Effector memory CD8-positive, alpha-beta T cell (primary cell): ENCODE measurements around the gene DNAI2.
A peak's percentile ranks its signal among the peaks of the same experiment; 100 is the strongest.

Source experiments
- ATAC-seq: fragments of 150-1000 bp; cut with Tn5 transposase; replicated peaks from 2 replicates; pipeline ENCODE4 v1.10.0; 2021; ENCODE audit warnings: mild to moderate bottlenecking, moderate library complexity
- DNase-seq, 3 experiments: peaks; one replicate each; pipeline ENCODE4 v3.0.0; 2021
- H3K27ac Mint-ChIP-seq, 2 donors: one replicate each; pipeline ENCODE4 v1.8.0; 2022; ENCODE audit warnings: mild to moderate bottlenecking in 2 of 2, mixed read lengths in 2 of 2, moderate library complexity in 2 of 2
- H3K27me3 Mint-ChIP-seq, 2 donors: one replicate each; pipeline ENCODE4 v1.8.0; 2022; ENCODE audit warnings: mixed read lengths in 2 of 2
- H3K36me3 Mint-ChIP-seq: one replicate; pipeline ENCODE4 v1.8.0; 2022; ENCODE audit warnings: mild to moderate bottlenecking, moderate library complexity, mixed read lengths; ENCODE audit not compliant: insufficient read depth
- H3K4me1 Mint-ChIP-seq, 2 donors: one replicate each; pipeline ENCODE4 v1.8.0; 2022; ENCODE audit warnings: low read depth in 2 of 2, mixed read lengths in 2 of 2
- H3K4me3 Mint-ChIP-seq, 2 donors: one replicate each; pipeline ENCODE4 v1.8.0; 2022; ENCODE audit warnings: mild to moderate bottlenecking in 2 of 2, mixed read lengths in 2 of 2, moderate library complexity in 2 of 2
- H3K9me3 Mint-ChIP-seq, 2 donors: one replicate each; pipeline ENCODE4 v1.8.0; 2022; ENCODE audit warnings: mixed read lengths in 2 of 2

DNAI2 gene

DNA sequence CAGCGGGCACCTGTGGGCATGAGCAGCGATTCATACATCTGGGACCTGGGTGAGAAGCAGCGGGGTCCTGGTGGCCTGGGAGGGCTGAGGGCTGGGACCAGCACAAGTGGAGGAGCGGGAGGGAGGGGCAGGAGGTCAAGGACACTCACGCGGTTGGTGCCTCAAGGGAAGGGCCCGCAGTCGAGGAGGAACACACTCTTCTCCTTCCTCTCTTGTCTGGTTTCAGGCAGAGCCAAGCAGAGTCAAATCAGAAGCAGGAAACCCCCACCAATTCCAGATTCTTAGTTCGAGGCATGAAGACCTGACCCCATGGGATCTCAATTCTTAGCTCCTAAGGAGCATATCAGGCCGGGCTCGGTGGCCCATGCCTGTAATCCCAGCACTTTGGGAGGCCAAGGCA lies 15.7 kb downstream of the DNAI2 start:
- ATAC-seq (no peak), DNase-seq (no peak)
- H3K36me3 Mint-ChIP-seq, result no peaks in the 10 kb centered on the region
- H3K4me3 Mint-ChIP-seq, result no peak overlapping the region
- peak overlapping the region in 1 of 2 donors; percentile 81 for H3K27ac Mint-ChIP-seq
- H3K4me1 Mint-ChIP-seq, result peaks cover 20 to 26% of the 10 kb centered on the region in 2 donors
- no peaks in the 10 kb centered on the region for H3K9me3 Mint-ChIP-seq
- H3K27me3 Mint-ChIP-seq, result no peaks in the 10 kb centered on the region

DNA sequence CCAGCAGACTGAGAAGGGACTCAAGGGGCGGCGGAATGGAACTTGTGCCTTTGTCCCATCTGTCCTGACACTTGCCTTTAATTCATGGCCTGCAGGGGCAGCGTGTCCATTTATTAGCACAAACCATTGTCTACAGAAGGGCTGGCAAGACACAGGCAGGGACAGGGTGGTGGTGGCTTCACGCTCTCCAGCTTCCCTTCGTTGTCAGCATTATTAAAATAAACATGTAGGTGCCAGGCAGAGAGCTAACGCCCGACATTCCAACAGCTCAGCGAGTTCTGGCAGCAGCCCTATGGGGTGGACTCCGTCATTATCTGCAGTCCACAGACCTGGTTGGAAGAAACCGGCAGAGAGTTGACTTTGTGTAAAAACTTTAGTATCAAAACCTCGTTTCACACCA lies 16.3 kb downstream of the DNAI2 start:
- H3K4me3 Mint-ChIP-seq, result no peak overlapping the region
- H3K27ac Mint-ChIP-seq, result no peak overlapping the region
- H3K4me1 Mint-ChIP-seq, result peaks cover 16 to 21% of the 10 kb centered on the region in 2 donors
- H3K9me3 Mint-ChIP-seq, result no peaks in the 10 kb centered on the region
- H3K27me3 Mint-ChIP-seq, result no peaks in the 10 kb centered on the region
- no peaks in the 10 kb centered on the region for H3K36me3 Mint-ChIP-seq
- ATAC-seq (no peak), DNase-seq (no peak)

DNA sequence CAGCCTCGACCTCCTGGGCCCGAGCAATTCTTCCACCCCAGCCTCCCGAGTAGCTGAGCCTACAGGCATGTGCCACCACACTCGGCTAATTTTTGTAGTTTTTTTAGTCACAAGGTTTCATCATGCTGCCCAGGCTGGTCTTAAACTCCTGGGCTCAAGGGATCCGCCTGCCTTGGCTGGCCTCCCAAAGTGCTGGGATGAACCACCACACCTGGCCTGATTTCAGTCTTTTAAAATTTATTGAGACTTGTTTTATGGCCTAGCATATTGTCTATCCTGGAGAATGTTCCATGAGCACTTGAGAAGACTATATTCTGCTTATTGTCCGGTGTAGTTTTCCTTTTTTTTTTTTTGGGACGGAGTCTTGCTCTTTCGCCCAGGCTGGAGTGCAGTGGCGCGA lies 18.5 kb downstream of the DNAI2 start:
- Mint-ChIP-seq H3K4me3 (no peak overlapping the region), H3K27me3 (no peaks in the 10 kb centered on the region), H3K27ac (peak overlapping the region in 1 of 2 donors; percentile 82), H3K9me3 (no peaks in the 10 kb centered on the region), H3K36me3 (no peaks in the 10 kb centered on the region), H3K4me1 (peaks cover 20 to 21% of the 10 kb centered on the region in 2 donors)
- no peak for DNase-seq
- ATAC-seq, result no peak

DNA sequence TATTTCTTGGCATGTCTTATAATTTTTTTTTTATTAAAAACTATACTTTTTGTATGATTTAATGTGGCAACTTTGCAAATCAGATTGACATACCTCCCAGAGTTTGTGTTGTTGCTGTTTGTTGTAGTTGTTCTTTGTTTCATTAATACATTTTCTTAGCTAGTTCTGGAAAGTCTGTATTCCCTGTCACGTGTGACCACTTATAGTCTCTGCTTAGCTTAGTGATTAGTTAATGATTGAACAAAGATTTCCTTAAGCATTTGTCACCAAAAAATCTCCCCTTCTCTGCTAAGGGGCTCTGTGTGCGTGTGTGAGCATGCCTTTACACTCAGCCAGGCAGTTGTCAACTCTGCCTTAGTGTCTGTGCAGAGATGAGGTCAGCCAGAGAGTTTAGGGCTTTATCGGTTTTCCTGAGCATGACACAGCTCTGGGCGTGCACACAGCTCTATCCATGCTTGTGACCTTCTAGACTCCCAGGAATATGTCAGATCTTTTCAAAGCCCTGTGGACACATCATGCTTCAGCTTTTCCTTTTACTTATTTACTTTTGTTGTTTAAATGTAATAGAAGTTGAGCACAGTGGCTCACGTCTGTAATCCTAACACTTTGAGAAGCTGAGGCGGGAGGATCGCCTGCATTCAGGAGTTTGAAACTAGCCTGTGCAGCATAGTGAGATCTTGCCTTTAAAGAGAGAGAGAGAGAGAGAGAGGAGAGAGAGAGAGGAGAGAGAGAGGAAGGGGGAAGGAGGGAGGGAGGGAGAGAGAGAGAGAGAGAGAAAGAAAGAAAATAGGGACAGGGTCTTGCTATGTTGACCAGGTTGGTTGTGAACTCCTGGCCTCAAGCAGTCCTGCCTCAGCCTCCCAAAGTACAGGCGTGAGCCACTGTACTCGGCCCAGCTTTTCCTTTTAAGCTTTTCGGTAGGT lies 21.9 kb downstream of the DNAI2 start:
- Mint-ChIP-seq H3K9me3 (no peaks in the 10 kb centered on the region), H3K4me1 (peaks cover 8 to 13% of the 10 kb centered on the region in 2 donors), H3K4me3 (no peak overlapping the region), H3K27me3 (no peaks in the 10 kb centered on the region), H3K36me3 (no peaks in the 10 kb centered on the region), H3K27ac (peak overlapping the region in 1 of 2 donors; percentile 60)
- DNase-seq (no peak), ATAC-seq (no peak)

DNA sequence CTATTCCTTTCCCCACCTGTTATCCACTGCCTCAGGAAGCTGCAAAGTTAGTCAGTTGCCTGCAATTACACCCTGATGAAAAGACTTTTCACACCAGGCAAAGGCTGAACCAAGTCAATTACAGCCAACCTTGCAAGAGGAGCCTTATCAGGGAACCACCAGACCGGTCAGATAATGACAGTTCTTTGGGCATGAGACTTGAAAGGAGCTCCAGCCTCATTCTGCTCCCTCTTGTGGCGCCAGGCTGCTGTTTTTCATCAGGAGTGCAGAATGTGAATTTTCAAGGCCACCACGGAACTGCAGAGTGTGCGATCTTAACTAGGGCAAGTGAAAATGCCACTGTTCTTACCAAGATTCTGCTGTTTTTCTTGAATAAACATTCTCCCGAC lies 22.5 kb downstream of the DNAI2 start:
- H3K27ac Mint-ChIP-seq, result peak overlapping the region in 1 of 2 donors; percentile 60
- no peak overlapping the region for H3K4me3 Mint-ChIP-seq
- peaks cover 13 to 18% of the 10 kb centered on the region in 2 donors for H3K4me1 Mint-ChIP-seq
- DNase-seq (peak in 1 of 3 experiments; percentile 23), ATAC-seq (peak; percentile 57)
- no peaks in the 10 kb centered on the region for H3K9me3 Mint-ChIP-seq
- H3K27me3 Mint-ChIP-seq, result no peaks in the 10 kb centered on the region
- H3K36me3 Mint-ChIP-seq, result peaks cover 4% of the 10 kb centered on the region

DNA sequence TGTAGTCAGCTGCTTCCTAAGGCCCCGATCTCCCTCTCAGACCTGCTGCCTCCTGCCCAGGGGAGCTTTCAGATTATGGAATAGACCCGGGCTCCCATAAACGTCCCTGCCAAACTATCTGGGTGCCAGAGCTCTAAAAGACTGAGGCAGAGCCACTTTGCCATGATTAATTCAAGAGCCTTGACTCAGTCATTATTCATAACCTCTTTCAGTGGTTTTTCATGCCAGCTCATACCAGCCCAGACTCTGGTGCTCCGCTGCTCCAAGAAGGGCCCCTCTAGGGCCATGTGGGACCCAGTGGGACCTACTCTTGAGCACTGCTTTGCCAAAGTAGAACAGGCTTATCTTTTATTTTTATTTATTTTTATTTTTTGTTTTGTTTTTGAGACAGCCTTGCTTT lies 23.9 kb downstream of the DNAI2 start:
- Mint-ChIP-seq H3K4me1 (peaks cover 14 to 18% of the 10 kb centered on the region in 2 donors), H3K9me3 (no peaks in the 10 kb centered on the region), H3K27me3 (no peaks in the 10 kb centered on the region), H3K27ac (peak overlapping the region; percentile 60 to 90), H3K4me3 (no peak overlapping the region), H3K36me3 (peaks cover 4% of the 10 kb centered on the region)
- no peak for ATAC-seq
- no peak for DNase-seq

DNA sequence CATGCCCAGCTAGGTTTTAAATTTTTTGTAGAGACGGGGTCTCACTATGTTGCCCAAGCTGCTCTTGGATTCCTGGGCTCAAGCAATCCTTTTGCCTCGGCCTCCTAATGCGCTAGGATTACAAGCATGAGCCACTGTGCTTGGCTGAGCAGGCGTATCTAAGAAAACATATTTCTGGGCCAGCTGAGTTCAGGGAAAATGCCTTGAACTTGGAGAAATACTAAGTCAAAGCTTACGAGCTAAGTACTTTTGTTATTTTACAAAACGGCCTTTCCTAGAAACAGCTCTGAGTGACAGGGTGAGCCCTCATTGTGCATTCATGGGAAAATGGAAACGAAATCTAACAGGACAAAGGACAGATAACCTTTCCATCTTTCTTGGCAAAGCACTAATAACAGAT lies 24.7 kb downstream of the DNAI2 start:
- H3K4me3 Mint-ChIP-seq, result no peak overlapping the region
- peaks cover 4% of the 10 kb centered on the region for H3K36me3 Mint-ChIP-seq
- H3K9me3 Mint-ChIP-seq, result no peaks in the 10 kb centered on the region
- DNase-seq (no peak), ATAC-seq (no peak)
- peaks cover 14 to 18% of the 10 kb centered on the region in 2 donors for H3K4me1 Mint-ChIP-seq
- H3K27ac Mint-ChIP-seq, result no peak overlapping the region
- no peaks in the 10 kb centered on the region for H3K27me3 Mint-ChIP-seq

DNA sequence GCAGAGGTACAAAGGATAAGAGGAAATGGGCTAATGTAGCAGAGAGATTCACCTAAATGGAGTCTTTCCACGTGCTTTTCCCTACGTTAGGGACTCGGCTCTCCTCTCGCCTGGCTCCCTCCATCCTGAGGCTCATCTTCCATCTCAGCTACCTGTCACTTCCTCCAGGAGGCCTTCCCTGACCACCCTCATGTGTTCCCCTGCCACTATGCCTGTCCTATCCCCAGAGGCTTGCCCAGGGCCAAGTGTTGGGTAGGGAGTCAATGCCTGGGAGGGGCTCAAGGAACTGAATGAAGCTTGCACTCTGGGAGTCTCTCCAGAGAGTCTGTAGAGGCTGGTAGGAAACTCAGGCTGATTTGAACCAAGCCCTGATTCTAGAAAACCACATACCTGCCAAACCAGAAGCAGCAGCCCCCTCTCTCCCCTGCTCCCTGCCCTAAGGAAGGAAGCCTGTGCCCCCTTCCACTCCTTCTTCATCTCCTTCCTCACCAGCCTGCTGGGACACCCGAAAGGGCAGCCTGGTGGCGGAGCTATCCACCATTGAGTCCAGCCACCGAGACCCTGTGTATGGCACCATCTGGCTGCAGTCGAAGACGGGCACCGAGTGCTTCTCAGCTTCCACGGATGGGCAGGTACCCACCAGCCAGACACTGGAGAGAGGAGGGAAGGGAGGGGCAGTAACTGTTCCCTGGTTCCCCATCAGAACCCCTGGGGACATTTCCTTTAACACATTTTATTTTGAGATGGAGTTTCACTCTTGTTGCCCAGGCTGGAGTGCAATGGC lies 25.4 kb downstream of the DNAI2 start:
- no peak overlapping the region for H3K27ac Mint-ChIP-seq
- H3K9me3 Mint-ChIP-seq, result no peaks in the 10 kb centered on the region
- no peak overlapping the region for H3K4me3 Mint-ChIP-seq
- ATAC-seq (no peak), DNase-seq (no peak)
- H3K4me1 Mint-ChIP-seq, result peaks cover 14 to 18% of the 10 kb centered on the region in 2 donors
- H3K27me3 Mint-ChIP-seq, result no peaks in the 10 kb centered on the region
- H3K36me3 Mint-ChIP-seq, result peaks cover 4% of the 10 kb centered on the region

DNA sequence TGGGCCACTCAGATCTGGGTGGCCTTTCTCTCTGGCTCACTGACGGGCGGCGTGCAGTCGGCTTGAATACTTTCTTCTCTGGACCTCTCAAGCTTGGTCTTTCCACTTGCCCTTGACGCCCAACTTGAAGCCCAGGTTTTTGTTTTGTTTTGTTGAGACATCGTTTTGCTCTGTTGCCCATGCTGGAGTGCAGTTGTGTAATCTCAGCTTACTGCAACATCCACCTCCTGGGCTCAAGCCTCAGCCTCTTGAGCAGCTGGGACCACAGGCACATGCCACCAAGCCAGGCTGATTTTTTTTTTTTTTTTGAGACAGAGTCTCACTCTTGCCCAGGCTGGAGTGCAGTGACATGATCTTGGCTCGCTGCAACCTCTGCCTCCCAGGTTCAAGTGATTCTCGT lies 29.3 kb downstream of the DNAI2 start:
- peaks cover 12% of the 10 kb centered on the region in 2 donors for H3K4me1 Mint-ChIP-seq
- no peak for DNase-seq
- no peak overlapping the region for H3K27ac Mint-ChIP-seq
- H3K36me3 Mint-ChIP-seq, result peaks cover 4% of the 10 kb centered on the region
- no peaks in the 10 kb centered on the region for H3K9me3 Mint-ChIP-seq
- ATAC-seq, result no peak
- H3K4me3 Mint-ChIP-seq, result no peak overlapping the region
- no peaks in the 10 kb centered on the region for H3K27me3 Mint-ChIP-seq

DNA sequence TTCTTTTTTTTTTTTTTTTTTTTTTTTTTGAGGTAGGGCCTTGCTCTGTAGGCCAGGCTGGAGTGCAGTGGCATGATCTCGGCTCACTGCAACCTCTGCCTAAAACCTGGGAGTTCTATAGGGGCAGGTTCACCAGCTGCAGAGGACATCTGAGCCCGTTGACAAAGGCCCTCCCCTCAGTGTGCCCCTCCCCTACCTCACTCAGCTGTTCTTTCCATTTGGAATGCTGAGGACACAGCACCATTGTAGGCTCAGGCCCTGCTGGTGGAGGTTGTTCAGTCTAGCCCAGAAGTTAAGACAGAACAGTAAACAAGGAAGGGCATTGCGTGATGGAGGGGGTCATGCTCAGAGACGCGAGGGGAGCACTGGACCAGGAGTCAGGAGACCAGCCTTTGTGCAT lies 30.1 kb downstream of the DNAI2 start:
- Mint-ChIP-seq H3K27ac (no peak overlapping the region), H3K9me3 (no peaks in the 10 kb centered on the region), H3K4me1 (peaks cover 12% of the 10 kb centered on the region in 2 donors), H3K4me3 (no peak overlapping the region), H3K36me3 (peaks cover 4% of the 10 kb centered on the region), H3K27me3 (no peaks in the 10 kb centered on the region)
- DNase-seq, result no peak
- ATAC-seq, result no peak

DNA sequence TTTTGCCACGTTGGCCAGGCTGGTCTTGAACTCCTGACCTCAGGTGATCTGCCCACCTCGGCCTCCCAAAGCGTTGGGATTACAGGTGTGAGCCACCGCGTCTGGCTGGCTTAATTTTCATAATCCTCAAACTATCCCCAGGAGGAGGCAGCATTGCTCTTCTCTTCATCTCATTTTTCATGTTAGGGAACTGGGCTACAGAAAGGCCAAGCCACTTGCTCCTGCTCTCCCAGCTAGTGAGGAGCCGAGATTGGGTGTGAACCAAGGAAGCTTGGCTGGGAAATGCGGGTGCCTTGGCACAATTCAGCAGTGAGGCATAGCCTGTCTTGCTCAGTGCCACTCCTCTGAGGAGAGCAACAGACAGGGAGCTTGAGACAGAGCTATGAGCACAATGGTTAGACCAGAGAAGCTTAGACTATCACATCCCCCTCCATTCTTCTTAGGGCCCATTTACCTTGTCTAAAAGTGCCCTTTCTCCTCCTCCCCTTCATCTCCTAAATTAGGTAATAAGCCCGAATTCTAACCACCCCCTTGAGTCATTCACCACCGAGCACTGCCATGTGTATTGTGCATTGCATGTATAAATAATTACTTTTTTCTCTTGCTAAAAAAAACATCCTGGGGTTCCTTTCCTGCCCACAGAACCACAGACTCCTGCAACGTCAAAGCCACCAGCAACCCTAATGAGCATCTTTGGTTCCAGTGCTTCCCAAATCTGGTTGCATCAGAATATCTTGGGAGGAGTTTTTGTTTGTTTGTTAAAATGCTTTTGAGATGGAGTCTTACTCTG lies 32.0 kb downstream of the DNAI2 start:
- no peak for ATAC-seq
- peaks cover 4% of the 10 kb centered on the region for H3K36me3 Mint-ChIP-seq
- H3K4me1 Mint-ChIP-seq, result peaks cover 10 to 12% of the 10 kb centered on the region in 2 donors
- DNase-seq, result no peak
- no peaks in the 10 kb centered on the region for H3K27me3 Mint-ChIP-seq
- H3K9me3 Mint-ChIP-seq, result no peaks in the 10 kb centered on the region
- H3K4me3 Mint-ChIP-seq, result no peak overlapping the region
- no peak overlapping the region for H3K27ac Mint-ChIP-seq

DNA sequence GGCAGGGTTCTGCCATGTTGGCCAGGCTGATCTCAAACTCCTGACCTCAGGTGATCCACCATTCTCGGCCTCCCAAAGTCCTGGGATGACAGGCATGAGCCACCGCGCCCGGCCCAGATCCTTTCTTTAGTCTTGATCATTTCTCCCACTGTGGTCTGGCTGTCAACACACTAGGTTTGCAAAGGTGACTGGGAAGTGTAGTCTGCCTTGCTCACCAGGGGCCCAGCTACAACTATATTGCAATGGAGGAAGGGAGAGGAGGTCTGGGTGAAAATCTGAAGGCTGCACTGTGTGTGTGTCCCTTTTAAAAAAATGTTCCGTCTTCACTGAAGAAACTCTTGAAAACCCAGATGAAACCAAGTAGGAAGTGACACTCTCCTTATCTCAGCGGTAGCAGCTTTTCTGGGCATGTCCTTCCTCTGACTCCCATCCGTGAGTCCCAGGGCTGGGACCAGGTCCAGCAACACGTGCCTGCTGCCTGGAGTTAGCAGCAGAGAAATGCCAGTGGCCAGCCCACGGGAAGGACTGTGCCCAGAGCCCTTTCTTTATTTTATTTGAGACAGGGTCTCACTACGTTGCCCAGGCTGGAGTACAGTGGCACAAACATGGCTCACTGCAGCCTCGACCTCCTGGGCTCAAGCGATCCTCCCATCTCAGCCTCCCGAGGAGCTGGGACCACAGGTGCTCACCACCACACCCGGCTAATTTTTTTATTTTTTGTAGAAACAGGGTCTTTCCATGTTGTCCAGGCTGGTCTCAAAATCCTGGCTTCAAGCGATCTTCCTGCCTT lies 34.1 kb downstream of the DNAI2 start:
- Mint-ChIP-seq H3K4me1 (peaks cover 6% of the 10 kb centered on the region in 2 donors), H3K9me3 (no peaks in the 10 kb centered on the region), H3K27ac (no peak overlapping the region), H3K36me3 (no peaks in the 10 kb centered on the region), H3K4me3 (no peak overlapping the region), H3K27me3 (no peaks in the 10 kb centered on the region)
- ATAC-seq (no peak), DNase-seq (no peak)

DNA sequence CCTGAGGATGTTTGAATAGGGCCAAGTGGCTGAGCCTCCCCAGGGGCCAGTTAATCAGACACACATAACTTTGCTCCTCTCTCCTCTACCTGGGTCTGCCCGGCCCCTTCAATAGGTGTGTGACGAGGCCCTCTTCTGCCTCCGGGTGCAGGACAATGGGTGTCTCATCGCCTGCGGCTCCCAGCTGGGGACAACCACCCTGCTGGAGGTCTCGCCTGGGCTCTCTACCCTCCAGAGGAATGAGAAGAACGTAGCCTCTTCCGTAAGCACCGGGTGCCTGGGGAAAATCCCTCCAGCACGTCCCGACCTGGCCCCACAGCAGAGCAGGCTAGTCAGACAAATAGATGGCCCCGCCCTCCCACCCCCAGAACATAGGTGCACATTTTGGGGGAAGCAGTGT lies 35.9 kb downstream of the DNAI2 start:
- no peak for ATAC-seq
- Mint-ChIP-seq H3K36me3 (no peaks in the 10 kb centered on the region), H3K27me3 (no peaks in the 10 kb centered on the region), H3K27ac (no peak overlapping the region), H3K9me3 (no peaks in the 10 kb centered on the region), H3K4me1 (peaks cover 6% of the 10 kb centered on the region in 2 donors), H3K4me3 (no peak overlapping the region)
- DNase-seq, result no peak
